K562 (cell line): ENCODE measurements around the gene BRD7. TPM values are rescaled to one million over a fixed set of nuclear protein-coding genes. Genes with fewer than 3 reads are reported as not detected.
A peak's percentile ranks its signal among the peaks of the same experiment; 100 is the strongest.

Experiments used
- ATAC-seq: fragments of 200-7000 bp; cut with Tn5 transposase; 3 replicates; pipeline ENCODE4 v1.9.1; 2020; ENCODE audit warnings: moderate library complexity
- BruUV-seq: library from RNA; stranded (reverse); fragments of 400-500 nt; replicated peaks from 2 replicates; lab custom pipeline; 2021; lab: Mats Ljungman, UMichigan
- CTCF ChIA-PET: fragments of 300-600 bp; formaldehyde crosslinking; extraction: SDS; loops from one replicate; lab custom pipeline; 2021; ENCODE audit warnings: low intra/inter-chr PET ratio; lab: Yijun Ruan, JAX
- POLR2A ChIA-PET: fragments of 300-600, 350-650 bp; sonication (Branson Sonifier 250); formaldehyde crosslinking; extraction: SDS; loops from one replicate; lab custom pipeline; 2021; ENCODE audit warnings: antibody characterized with exemption, inconsistent platforms; lab: Yijun Ruan, JAX
- DNase-seq, 4 experiments: peaks; one replicate each; pipeline versions ENCODE4 v3.0.0 to v3.0.0-alpha.2; 2011 to 2018; ENCODE audit warnings: low spot score in 3 of 4, mixed read lengths in 3 of 4; ENCODE audit errors: extremely low read depth in 1 of 4
- FAIRE-seq: peaks from 2 replicates; lab custom pipeline; 2011; peaks lifted over from hg19 to GRCh38; lab: Jason Lieb, UNC
- H2AFZ ChIP-seq: 2 replicates; pipeline ENCODE4 v1.6.0; 2011; ENCODE audit warnings: low read depth, low read length, control low read depth, inconsistent platforms
- H3K27ac ChIP-seq: fragments of 200-600 bp; 3 replicates; pipeline ENCODE4 v1.8.0; 2011; ENCODE audit warnings: low read depth, mild to moderate bottlenecking, control low read depth, inconsistent platforms, low read length, moderate library complexity, mixed read lengths; ENCODE audit errors: extremely low read depth
- H3K27me3 ChIP-seq, 2 experiments: fragments of 300-600 bp in 1 of 2; 2 replicates in 1 of 2; 3 replicates in 1 of 2; pipeline versions ENCODE4 v1.6.0 to v1.8.0; 2011; ENCODE audit warnings: inconsistent platforms in 2 of 2, low read length in 2 of 2, mild to moderate bottlenecking in 1 of 2, mixed read lengths in 1 of 2, moderate library complexity in 1 of 2; ENCODE audit not compliant: control insufficient read depth in 2 of 2, insufficient read depth in 2 of 2
- H3K36me3 ChIP-seq: fragments of 300-600 bp; 3 replicates; pipeline ENCODE4 v1.8.0; 2011; ENCODE audit warnings: mild to moderate bottlenecking, low read length, inconsistent platforms; ENCODE audit not compliant: control insufficient read depth, insufficient read depth
- H3K4me1 ChIP-seq, 2 experiments: fragments of 200-600 bp in 1 of 2; replicated peaks in 1 of 2; 2 replicates in 1 of 2; 3 replicates in 1 of 2; pipeline versions ENCODE4 v1.5.1 to v1.8.0; 2011; ENCODE audit warnings: inconsistent platforms in 2 of 2, low read length in 2 of 2, mild to moderate bottlenecking in 1 of 2, mixed read lengths in 1 of 2, moderate library complexity in 1 of 2; ENCODE audit not compliant: control insufficient read depth in 2 of 2, insufficient read depth in 2 of 2
- H3K4me2 ChIP-seq: 2 replicates; pipeline ENCODE4 v1.6.1; 2011; ENCODE audit warnings: low read length, control low read depth, inconsistent platforms, mixed read lengths; ENCODE audit not compliant: insufficient read depth
- H3K4me3 ChIP-seq: fragments of 200-600 bp; sonication (generic), shearing (Covaris generic); 2 replicates; pipeline ENCODE4 v1.5.1; 2016; ENCODE audit warnings: control low read depth, inconsistent platforms
- H3K79me2 ChIP-seq: fragments of 200-600 bp; 3 replicates; pipeline ENCODE4 v1.8.0; 2011; ENCODE audit warnings: low read length, inconsistent platforms; ENCODE audit not compliant: control insufficient read depth, insufficient read depth
- H3K9ac ChIP-seq, 2 experiments: 2 replicates each; pipeline versions ENCODE4 v1.6.0 to v1.6.1; 2011; ENCODE audit warnings: low read depth in 2 of 2, low read length in 2 of 2, control low read depth in 1 of 2, inconsistent platforms in 1 of 2, mild to moderate bottlenecking in 1 of 2, mixed read lengths in 1 of 2; ENCODE audit not compliant: insufficient read depth in 1 of 2
- H3K9me1 ChIP-seq: one replicate; pipeline ENCODE4 v1.6.0; 2011; ENCODE audit warnings: inconsistent platforms, mild to moderate bottlenecking, low read length, moderate library complexity; ENCODE audit not compliant: control insufficient read depth, insufficient read depth
- H3K9me3 ChIP-seq: replicated peaks from 2 replicates; pipeline ENCODE4 v1.5.1; 2011; ENCODE audit warnings: low read depth, low read length, inconsistent platforms; ENCODE audit not compliant: control insufficient read depth, insufficient read depth
- H4K20me1 ChIP-seq: replicated peaks from 2 replicates; pipeline ENCODE4 v1.6.1; 2011; ENCODE audit warnings: low read length, inconsistent platforms, mixed read lengths; ENCODE audit not compliant: control insufficient read depth, insufficient read depth
- NRF1 ChIP-seq, 2 experiments: fragments of 450-650 bp; IDR thresholded peaks in 1 of 2; conservative IDR thresholded peaks in 1 of 2; 2 replicates each; pipeline ENCODE4 v1.6.1; 2014; ENCODE audit warnings: mild to moderate bottlenecking in 2 of 2
- RAD21 ChIP-seq, 2 experiments: fragments of 250-450 bp in 1 of 2; fragments of 450-650 bp in 1 of 2; sonication (Bioruptor Pico) in 1 of 2; formaldehyde crosslinking in 1 of 2; IDR thresholded peaks in 1 of 2; conservative IDR thresholded peaks in 1 of 2; 2 replicates each; pipeline versions ENCODE4 v1.4.0 to v1.8.0; 2020 to 2022; ENCODE audit warnings: mild to moderate bottlenecking in 2 of 2, moderate library complexity in 1 of 2
- ZNF644 ChIP-seq: fragments of 200-800 bp; sonication (Bioruptor generic); IDR thresholded peaks from 2 replicates; pipeline ENCODE4 v1.6.1; 2016; ENCODE audit warnings: low read depth, missing genetic modification characterization, missing compliant biosample characterization
- WGBS: fragments of 100-300 bp; shearing (Covaris generic); methylation state at CpG from one replicate; pipeline ENCODE4 v1.1.6; 2016; ENCODE audit warnings: low coverage, mixed read lengths; ENCODE audit not compliant: insufficient coverage; ENCODE audit errors: missing lambda C conversion rate; 5-methylcytosine and 5-hydroxymethylcytosine counted together
- in situ Hi-C: fragments of 300-500 bp; cut with MboI; formaldehyde crosslinking; loops from 4 replicates; pipeline ENCODE4 v1.15.0; 2018; ENCODE audit warnings: inconsistent platforms, mixed read lengths
- intact Hi-C: fragments of 100-400 bp; cut with micrococcal nuclease; formaldehyde crosslinking; loops from 2 replicates; pipeline ENCODE4 v1.14.2; 2022
- polyA plus RNA-seq, 8 experiments: library from polyadenylated mRNA; depleted of rRNA in 4 of 8; stranded (reverse) in 5 of 8; unstranded in 3 of 8; fragments of >200 nt; fragmentation: Nextera tagmentation in 2 of 8; fragmentation: Illumina TruSeq in 1 of 8; extraction: Ambion mirVana in 2 of 8; extraction: Trizol in 1 of 8; gene quantifications; 2 replicates each; pipeline versions ENCODE4 v1.2.1 to v1.2.3, GENCODE V29; 2011 to 2014; ENCODE audit warnings: inconsistent platforms in 1 of 8, missing spikeins in 1 of 8
- total RNA-seq, 7 experiments: library from RNA; depleted of rRNA in 6 of 7; stranded (reverse); fragments of >200 nt in 6 of 7; fragmentation: Illumina TruSeq in 2 of 7; extraction: Trizol in 2 of 7; gene quantifications; 2 replicates each; pipeline versions ENCODE4 v1.2.1 to v1.2.3, GENCODE V29; 2011 to 2021; ENCODE audit warnings: low replicate concordance in 1 of 7
- TF ChIP-seq, protein P1 (sequence below), 2 experiments: fragments of 450-650 bp; formaldehyde crosslinking in 1 of 2; IDR thresholded peaks; 2 replicates each; pipeline versions ENCODE4 v1.4.0 to v1.6.1; 2014 to 2020; ENCODE audit warnings: mild to moderate bottlenecking in 2 of 2, borderline replicate concordance in 1 of 2, low read depth in 1 of 2
- TF ChIP-seq, protein P2 (sequence below): fragments of 450-650 bp; IDR thresholded peaks from 2 replicates; pipeline ENCODE4 v1.6.1; 2017; ENCODE audit warnings: mild to moderate bottlenecking, moderate library complexity
- TF ChIP-seq, protein P3 (sequence below), 3 experiments: IDR thresholded peaks in 2 of 3; conservative IDR thresholded peaks in 1 of 3; 2 replicates each; pipeline ENCODE4 v1.5.1; 2011 to 2012; ENCODE audit warnings: low read length in 3 of 3, mild to moderate bottlenecking in 3 of 3, control low read depth in 2 of 3, improper control_type of control experiment in 1 of 3, inconsistent platforms in 1 of 3, low read depth in 1 of 3, mixed read lengths in 1 of 3, moderate library complexity in 1 of 3; ENCODE audit not compliant: insufficient read depth in 2 of 3

Gene BRD7
- total and polyA plus RNA-seq, 9 of the 15 experiments (the other 6 are each of a cell fraction or from before 2014, with no cell fraction given), result 20.6 to 101 (median 68.7) TPM

DNA sequence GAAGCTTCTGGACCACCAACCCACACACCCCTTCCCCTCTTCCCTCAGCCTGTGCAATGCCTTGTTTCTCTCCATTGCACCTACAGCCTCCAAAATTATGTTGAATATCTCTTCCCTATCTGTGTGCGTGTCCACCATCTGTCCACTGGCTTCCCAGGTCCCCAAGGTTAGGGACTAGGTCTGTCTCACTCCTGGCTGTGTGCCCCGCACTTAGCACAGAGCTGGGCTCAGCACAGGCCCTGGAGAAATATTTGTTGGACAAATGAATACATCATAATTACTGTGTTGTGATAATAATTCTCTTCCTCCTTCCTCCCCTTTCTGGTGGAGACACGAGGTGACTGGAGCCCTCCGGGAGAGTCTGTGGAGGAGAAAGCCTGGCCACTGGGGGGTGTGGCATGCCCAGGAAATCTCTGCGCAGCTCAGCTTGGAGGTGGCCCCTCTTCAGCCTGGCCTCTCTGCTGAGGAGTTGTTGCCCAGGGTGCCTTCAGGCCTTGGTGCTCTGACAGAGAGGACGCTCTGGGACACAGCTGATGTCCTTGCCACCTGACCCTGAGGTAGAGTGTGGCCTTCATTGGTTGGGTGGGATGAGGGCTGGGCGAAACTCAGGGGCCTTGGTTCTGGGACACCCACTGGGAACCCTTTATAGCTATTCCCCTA is 3.3 kb upstream of the BRD7 start:
- ATAC-seq (peak; percentile 54; the same call in 2 of the 3 replicates), DNase-seq (peak in 2 of 4 experiments; percentile 13 to 21), FAIRE-seq (no peak)
- no TSS peak for BruUV-seq
- Histone ChIP-seq H3K4me1 (peaks cover 11 to 14% of the 10 kb centered on the region in 2 experiments), H3K27ac (no peak overlapping the region), H2AFZ (no peak overlapping the region), H4K20me1 (no peaks in the 10 kb centered on the region; the same call in 1 of the 2 replicates), H3K9me3 (no peaks in the 10 kb centered on the region; the same call in 1 of the 2 replicates), H3K4me3 (no peak overlapping the region), H3K79me2 (peaks cover 14% of the 10 kb centered on the region), H3K9me1 (no peaks in the 10 kb centered on the region), H3K36me3 (peaks cover 4% of the 10 kb centered on the region; the same call in 1 of the 3 replicates), H3K4me2 (no peak overlapping the region), H3K9ac (no peak overlapping the region), H3K27me3 (peaks cover 4 to 24% of the 10 kb centered on the region in 2 experiments; a peak in 3 of 5 replicates)
- POLR2A ChIA-PET, result interaction anchor here (0.6 to 1.4 kb wide), 3 partner anchors 126 to 261 kb away, joined by 3 to 5 read pairs (median 3); no protein-coding TSS in a partner anchor
- WGBS, result 2% methylated on average over 7 of the region's 7 CpGs
- in situ Hi-C loops, result loop anchor here (10.0 kb wide), 2 partner anchors 293 to 443 kb away; no protein-coding TSS in a partner anchor
- intact Hi-C loops, result loop anchor here (1.0 to 5.0 kb wide), 2 partner anchors 137 to 435 kb away; no protein-coding TSS in a partner anchor
- CTCF ChIA-PET, result no interaction called here
- TF ChIP-seq, protein P1, sequence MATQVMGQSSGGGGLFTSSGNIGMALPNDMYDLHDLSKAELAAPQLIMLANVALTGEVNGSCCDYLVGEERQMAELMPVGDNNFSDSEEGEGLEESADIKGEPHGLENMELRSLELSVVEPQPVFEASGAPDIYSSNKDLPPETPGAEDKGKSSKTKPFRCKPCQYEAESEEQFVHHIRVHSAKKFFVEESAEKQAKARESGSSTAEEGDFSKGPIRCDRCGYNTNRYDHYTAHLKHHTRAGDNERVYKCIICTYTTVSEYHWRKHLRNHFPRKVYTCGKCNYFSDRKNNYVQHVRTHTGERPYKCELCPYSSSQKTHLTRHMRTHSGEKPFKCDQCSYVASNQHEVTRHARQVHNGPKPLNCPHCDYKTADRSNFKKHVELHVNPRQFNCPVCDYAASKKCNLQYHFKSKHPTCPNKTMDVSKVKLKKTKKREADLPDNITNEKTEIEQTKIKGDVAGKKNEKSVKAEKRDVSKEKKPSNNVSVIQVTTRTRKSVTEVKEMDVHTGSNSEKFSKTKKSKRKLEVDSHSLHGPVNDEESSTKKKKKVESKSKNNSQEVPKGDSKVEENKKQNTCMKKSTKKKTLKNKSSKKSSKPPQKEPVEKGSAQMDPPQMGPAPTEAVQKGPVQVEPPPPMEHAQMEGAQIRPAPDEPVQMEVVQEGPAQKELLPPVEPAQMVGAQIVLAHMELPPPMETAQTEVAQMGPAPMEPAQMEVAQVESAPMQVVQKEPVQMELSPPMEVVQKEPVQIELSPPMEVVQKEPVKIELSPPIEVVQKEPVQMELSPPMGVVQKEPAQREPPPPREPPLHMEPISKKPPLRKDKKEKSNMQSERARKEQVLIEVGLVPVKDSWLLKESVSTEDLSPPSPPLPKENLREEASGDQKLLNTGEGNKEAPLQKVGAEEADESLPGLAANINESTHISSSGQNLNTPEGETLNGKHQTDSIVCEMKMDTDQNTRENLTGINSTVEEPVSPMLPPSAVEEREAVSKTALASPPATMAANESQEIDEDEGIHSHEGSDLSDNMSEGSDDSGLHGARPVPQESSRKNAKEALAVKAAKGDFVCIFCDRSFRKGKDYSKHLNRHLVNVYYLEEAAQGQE (IDR thresholded peaks at IDR 0.05; ENCODE audit: borderline replicate concordance), result peak; percentile 52; the same call in 1 of the 2 replicates
- TF ChIP-seq, protein P1 (CRISPR knock-in tag; IDR thresholded peaks at IDR 0.05; ENCODE audit: low read depth), result no peak
- TF ChIP-seq ZNF644 (tag) (no peak), NRF1 (conservative IDR thresholded peaks at IDR 0.05 in 1 of 2, IDR thresholded peaks at IDR 0.05 in 1 of 2) (peak; percentile 34 to 39; a peak in 2 of 4 replicates), RAD21 (CRISPR knock-in tag; conservative IDR thresholded peaks at IDR 0.05 in 1 of 2, IDR thresholded peaks at IDR 0.05 in 1 of 2) (peak; percentile 27 to 61; a peak in 3 of 4 replicates)
- TF ChIP-seq, protein P2, sequence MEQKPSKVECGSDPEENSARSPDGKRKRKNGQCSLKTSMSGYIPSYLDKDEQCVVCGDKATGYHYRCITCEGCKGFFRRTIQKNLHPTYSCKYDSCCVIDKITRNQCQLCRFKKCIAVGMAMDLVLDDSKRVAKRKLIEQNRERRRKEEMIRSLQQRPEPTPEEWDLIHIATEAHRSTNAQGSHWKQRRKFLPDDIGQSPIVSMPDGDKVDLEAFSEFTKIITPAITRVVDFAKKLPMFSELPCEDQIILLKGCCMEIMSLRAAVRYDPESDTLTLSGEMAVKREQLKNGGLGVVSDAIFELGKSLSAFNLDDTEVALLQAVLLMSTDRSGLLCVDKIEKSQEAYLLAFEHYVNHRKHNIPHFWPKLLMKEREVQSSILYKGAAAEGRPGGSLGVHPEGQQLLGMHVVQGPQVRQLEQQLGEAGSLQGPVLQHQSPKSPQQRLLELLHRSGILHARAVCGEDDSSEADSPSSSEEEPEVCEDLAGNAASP, result no peak
- TF ChIP-seq, protein P3, sequence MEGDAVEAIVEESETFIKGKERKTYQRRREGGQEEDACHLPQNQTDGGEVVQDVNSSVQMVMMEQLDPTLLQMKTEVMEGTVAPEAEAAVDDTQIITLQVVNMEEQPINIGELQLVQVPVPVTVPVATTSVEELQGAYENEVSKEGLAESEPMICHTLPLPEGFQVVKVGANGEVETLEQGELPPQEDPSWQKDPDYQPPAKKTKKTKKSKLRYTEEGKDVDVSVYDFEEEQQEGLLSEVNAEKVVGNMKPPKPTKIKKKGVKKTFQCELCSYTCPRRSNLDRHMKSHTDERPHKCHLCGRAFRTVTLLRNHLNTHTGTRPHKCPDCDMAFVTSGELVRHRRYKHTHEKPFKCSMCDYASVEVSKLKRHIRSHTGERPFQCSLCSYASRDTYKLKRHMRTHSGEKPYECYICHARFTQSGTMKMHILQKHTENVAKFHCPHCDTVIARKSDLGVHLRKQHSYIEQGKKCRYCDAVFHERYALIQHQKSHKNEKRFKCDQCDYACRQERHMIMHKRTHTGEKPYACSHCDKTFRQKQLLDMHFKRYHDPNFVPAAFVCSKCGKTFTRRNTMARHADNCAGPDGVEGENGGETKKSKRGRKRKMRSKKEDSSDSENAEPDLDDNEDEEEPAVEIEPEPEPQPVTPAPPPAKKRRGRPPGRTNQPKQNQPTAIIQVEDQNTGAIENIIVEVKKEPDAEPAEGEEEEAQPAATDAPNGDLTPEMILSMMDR (IDR thresholded peaks at IDR 0.05 in 2 of 3, conservative IDR thresholded peaks at IDR 0.05 in 1 of 3; ENCODE audit: insufficient read depth in 2 of 3, low read depth in 1 of 3, low read length in 3 of 3), result peak; percentile 30 to 46 (median 44); a peak in 4 of 6 replicates
